Heart left ventricle (tissue), 16 donors: ENCODE data around the gene INSRR. TPM values are rescaled to one million over a fixed set of nuclear protein-coding genes. Genes with fewer than 3 reads are reported as not detected.

Experiments used
- ATAC-seq, 4 donors: fragments of 200-7000 bp; cut with Tn5 transposase; one replicate each; pipeline ENCODE4 v1.9.1; 2020 to 2022; ENCODE audit warnings: moderate library complexity in 4 of 4, mild to moderate bottlenecking in 3 of 4, moderate number of reproducible peaks in 1 of 4
- DNase-seq, 5 donors: peaks; one replicate each; pipeline ENCODE4 v3.0.0-alpha.2; 2020
- H3K27ac ChIP-seq, 12 donors: fragments of 200-600 bp; sonication (generic) in 4 of 12; one replicate each; pipeline versions ENCODE4 v1.5.0 to v1.8.0; 2016 to 2022; ENCODE audit warnings: mild to moderate bottlenecking in 2 of 12
- H3K27me3 ChIP-seq, 9 donors: fragments of 200-600 bp; sonication (generic) in 2 of 9; one replicate each; pipeline versions ENCODE4 v1.5.1 to v1.8.0; 2016 to 2022; ENCODE audit warnings: mild to moderate bottlenecking in 3 of 9
- H3K36me3 ChIP-seq, 9 donors: fragments of 200-600 bp; sonication (generic) in 2 of 9; one replicate each; pipeline versions ENCODE4 v1.5.0 to v1.8.0; 2018 to 2022; ENCODE audit warnings: mild to moderate bottlenecking in 2 of 9
- H3K4me1 ChIP-seq, 12 donors: fragments of 200-600 bp; sonication (generic) in 4 of 12; one replicate each; pipeline versions ENCODE4 v1.5.0 to v1.8.0; 2016 to 2022; ENCODE audit warnings: mild to moderate bottlenecking in 3 of 12
- H3K4me3 ChIP-seq, 12 donors: fragments of 200-600 bp; sonication (generic) in 4 of 12; one replicate each; pipeline versions ENCODE4 v1.5.0 to v1.8.0; 2017 to 2022; ENCODE audit warnings: mild to moderate bottlenecking in 9 of 12, moderate library complexity in 4 of 12
- H3K9me3 ChIP-seq, 12 donors: fragments of 200-600 bp; sonication (generic) in 4 of 12; one replicate each; pipeline versions ENCODE4 v1.5.0 to v1.8.0; 2016 to 2022; ENCODE audit warnings: mild to moderate bottlenecking in 1 of 12
- CTCF ChIP-seq, 12 donors: fragments of 200-600 bp; sonication (generic) in 4 of 12; IDR thresholded peaks; one replicate each; pipeline versions ENCODE4 v1.5.0 to v1.8.0; 2018 to 2022; ENCODE audit warnings: antibody characterized with exemption in 12 of 12, mild to moderate bottlenecking in 5 of 12
- POLR2A ChIP-seq, 2 donors: fragments of 450-650 bp; IDR thresholded peaks; one replicate each; pipeline ENCODE4 v1.6.1; 2017; ENCODE audit warnings: antibody characterized with exemption in 2 of 2, mild to moderate bottlenecking in 2 of 2, moderate library complexity in 2 of 2
- WGBS, 4 donors: extraction: QIAGEN DNeasy Blood & Tissue Kit in 2 of 4; methylation state at CpG; one replicate each; pipeline versions ENCODE4 v1.1.5 to v1.1.7; 2013 to 2018; 5-methylcytosine and 5-hydroxymethylcytosine counted together
- intact Hi-C, 10 donors: fragments of 100-400 bp; cut with DNase I; formaldehyde crosslinking; loops; one replicate each; pipeline versions ENCODE4 v1.11.1 to v1.14.2; 2022
- polyA plus RNA-seq, 2 donors: library from polyadenylated mRNA; stranded (reverse); fragments of 200-250 nt; gene quantifications; one replicate each; pipeline ENCODE4 v1.2.3, GENCODE V29; 2013
- total RNA-seq, 9 donors: library from RNA; depleted of rRNA in 2 of 9; stranded (reverse); fragments of >200 nt in 2 of 9; fragmentation: NEBNext Ultra II Directional in 3 of 9; extraction: Animal tissue kit (Norgen Biotek cat#: 25700) in 3 of 9; gene quantifications; one replicate each; pipeline versions ENCODE4 v1.1.0 to v1.2.4, GENCODE V29; 2016 to 2023
- donor health status: ischemic (EF 13 %, LVEDD 7.1; RV severe dilation, severe dysfunction).
- donor health status: healthy with polysubstance abuse.
- donor health status: DM: no; HTN: yes; CAD: no.
- donor health status: DM: no; HTN: no; CAD: no.
- donor health status: ischemic (EF 25% LVEDD 6.9; RV normal size, moderate dysfunction).
- donor health status: ischemic (EF 25% LVEDD 5.7; RV mildly dilated, moderate dysfunction).
- donor health status: healthy.
- donor health status: DM: yes; HTN: yes; CAD: no.
- donor health status: ischemic (EF 35%, LVEDD 5.7; RV mildly dilated, moderate dysfunction).
- donor health status: nonischemic (EF 11% LVEDD 7.7; RV severe dilation, severe dysfunction).
- donor health status: DM: yes; HTN: yes; CAD: no.
- donor health status: PGD.
- donor health status: ischemic (EF 29% LVEDD 5.4; RV normal size, mild dysfunction).
- donor health status: nonischemic (EF 23%, LVEDD 6.1; RV moderate dilation, normal function).

The INSRR gene
- total and polyA plus RNA-seq, 11 donors, result 0.07 to 0.42 (median 0.12) TPM; not detected in 3

- no peak for TF ChIP-seq POLR2A (IDR thresholded peaks at IDR 0.05)
- TF ChIP-seq CTCF (IDR thresholded peaks at IDR 0.05), result no peak
- Histone ChIP-seq H3K27me3 (peaks cover 0 to 18% (median 0%) of the 10 kb centered on the region in 9 donors), H3K4me3 (no peak overlapping the region), H3K4me1 (no peaks in the 10 kb centered on the region), H3K9me3 (no peaks in the 10 kb centered on the region), H3K36me3 (no peaks in the 10 kb centered on the region), H3K27ac (no peak overlapping the region)
- WGBS, 4 donors, result 76 to 90% (median 81%) methylated on average over 4 to 5 of the region's 5 CpGs
- intact Hi-C loops, result no loop called here
- DNase-seq (no peak), ATAC-seq (no peak)
Measured at GRCh38 chr1:156877433-156878170, 18.7 kb upstream of the INSRR start.

GRCh38 chr1:156876281-156876680 is 17.4 kb upstream of the INSRR start:
- DNase-seq, result peak in 1 of 5 donors; percentile 27
- Histone ChIP-seq H3K36me3 (no peaks in the 10 kb centered on the region), H3K9me3 (no peaks in the 10 kb centered on the region), H3K27me3 (peaks cover 0 to 18% (median 0%) of the 10 kb centered on the region in 9 donors), H3K27ac (no peak overlapping the region), H3K4me3 (no peak overlapping the region), H3K4me1 (no peaks in the 10 kb centered on the region)
- no peak for TF ChIP-seq CTCF (IDR thresholded peaks at IDR 0.05)
- TF ChIP-seq POLR2A (IDR thresholded peaks at IDR 0.05), result no peak
- WGBS, 4 donors, result 34 to 53% (median 44%) methylated on average over 21 of the region's 21 CpGs
- ATAC-seq, result no peak
- intact Hi-C loops, result no loop called here

- Histone ChIP-seq H3K36me3 (no peaks in the 10 kb centered on the region), H3K27ac (no peak overlapping the region), H3K4me1 (no peaks in the 10 kb centered on the region), H3K4me3 (no peak overlapping the region), H3K9me3 (no peaks in the 10 kb centered on the region), H3K27me3 (peaks cover 0 to 18% (median 0%) of the 10 kb centered on the region in 9 donors)
- intact Hi-C loops, result no loop called here
- ATAC-seq (no peak), DNase-seq (peak in 1 of 5 donors; percentile 38)
- no peak for TF ChIP-seq POLR2A (IDR thresholded peaks at IDR 0.05)
- TF ChIP-seq CTCF (IDR thresholded peaks at IDR 0.05), result no peak
- 66 to 78% (median 75%) methylated on average over 4 to 5 of the region's 5 CpGs for WGBS, 4 donors
Measured at GRCh38 chr1:156875341-156875615, 16.4 kb upstream of the INSRR start.

- Histone ChIP-seq H3K27ac (no peak overlapping the region), H3K4me3 (no peak overlapping the region), H3K27me3 (peaks cover 0 to 18% (median 0%) of the 10 kb centered on the region in 9 donors), H3K36me3 (no peaks in the 10 kb centered on the region), H3K4me1 (no peaks in the 10 kb centered on the region), H3K9me3 (no peaks in the 10 kb centered on the region)
- intact Hi-C loops, result no loop called here
- ATAC-seq, result no peak
- TF ChIP-seq POLR2A (IDR thresholded peaks at IDR 0.05) (no peak), CTCF (IDR thresholded peaks at IDR 0.05) (no peak)
- peak in 1 of 5 donors; percentile 46 for DNase-seq
- 72 to 80% (median 74%) methylated on average over 14 to 16 of the region's 16 CpGs for WGBS, 4 donors
Measured at GRCh38 chr1:156874572-156875340, 15.8 kb upstream of the INSRR start.
